AG04449 (cell line): ENCODE data around the gene ANKRD65.
"Not testable (repeated sequence)": the region's sequence is repeated elsewhere in the genome, so short reads cannot be mapped to it uniquely, and the experiment has no call there.

Source experiments
- CTCF ChIA-PET: fragments of 350-600 bp; formaldehyde crosslinking; extraction: SDS; loops from one replicate; lab custom pipeline; 2021; ENCODE audit warnings: antibody characterized with exemption; lab: Yijun Ruan, JAX
- POLR2A ChIA-PET: fragments of 400-600, 350-600 bp; formaldehyde crosslinking; extraction: SDS; loops from one replicate; lab custom pipeline; 2020; ENCODE audit warnings: antibody characterized with exemption, inconsistent platforms; lab: Yijun Ruan, JAX
- DNase-seq: peaks from one replicate; pipeline ENCODE4 v3.0.0-alpha.2; 2010; ENCODE audit warnings: low read depth, low spot score
- H3K4me3 ChIP-seq: 2 replicates; pipeline ENCODE4 v1.5.1; 2011; ENCODE audit warnings: low read depth, mild to moderate bottlenecking, control low read depth, low read length
- TF ChIP-seq, protein P1 (sequence below): IDR thresholded peaks from one replicate; pipeline ENCODE4 v1.5.1; 2011; ENCODE audit warnings: mild to moderate bottlenecking, moderate library complexity, low read length, control low read depth, inconsistent platforms; ENCODE audit not compliant: insufficient read depth; ENCODE audit errors: missing control alignments

Gene ANKRD65

DNA sequence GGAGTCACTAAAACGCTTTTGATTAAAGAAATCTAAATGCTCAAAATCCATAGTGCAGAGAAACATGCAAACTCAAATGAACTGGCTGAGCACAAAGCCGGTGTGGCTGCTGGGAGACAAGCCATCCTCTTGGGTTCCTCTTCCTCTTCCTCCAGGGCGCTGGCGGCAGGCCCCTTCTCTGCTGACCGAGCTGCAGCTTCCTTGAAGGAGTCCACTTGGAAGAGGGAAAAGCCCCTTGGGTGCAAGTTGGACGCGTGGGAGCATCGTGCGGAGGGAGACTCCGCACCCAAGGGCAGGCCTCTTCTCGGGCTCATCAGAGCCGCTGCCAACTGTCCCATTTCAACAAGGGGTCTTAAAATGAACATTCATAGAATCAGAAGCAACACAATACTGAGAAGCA lies 29.9 kb downstream of the ANKRD65 start:
- no peak overlapping the region for H3K4me3 ChIP-seq
- no peak for DNase-seq
- TF ChIP-seq, protein P1, sequence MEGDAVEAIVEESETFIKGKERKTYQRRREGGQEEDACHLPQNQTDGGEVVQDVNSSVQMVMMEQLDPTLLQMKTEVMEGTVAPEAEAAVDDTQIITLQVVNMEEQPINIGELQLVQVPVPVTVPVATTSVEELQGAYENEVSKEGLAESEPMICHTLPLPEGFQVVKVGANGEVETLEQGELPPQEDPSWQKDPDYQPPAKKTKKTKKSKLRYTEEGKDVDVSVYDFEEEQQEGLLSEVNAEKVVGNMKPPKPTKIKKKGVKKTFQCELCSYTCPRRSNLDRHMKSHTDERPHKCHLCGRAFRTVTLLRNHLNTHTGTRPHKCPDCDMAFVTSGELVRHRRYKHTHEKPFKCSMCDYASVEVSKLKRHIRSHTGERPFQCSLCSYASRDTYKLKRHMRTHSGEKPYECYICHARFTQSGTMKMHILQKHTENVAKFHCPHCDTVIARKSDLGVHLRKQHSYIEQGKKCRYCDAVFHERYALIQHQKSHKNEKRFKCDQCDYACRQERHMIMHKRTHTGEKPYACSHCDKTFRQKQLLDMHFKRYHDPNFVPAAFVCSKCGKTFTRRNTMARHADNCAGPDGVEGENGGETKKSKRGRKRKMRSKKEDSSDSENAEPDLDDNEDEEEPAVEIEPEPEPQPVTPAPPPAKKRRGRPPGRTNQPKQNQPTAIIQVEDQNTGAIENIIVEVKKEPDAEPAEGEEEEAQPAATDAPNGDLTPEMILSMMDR = no peak
- POLR2A ChIA-PET = interaction anchor here (0.6 kb wide), 1 partner anchor 16 kb away, joined by 4 read pairs; the partner anchor contains the start of gene AURKAIP1
- CTCF ChIA-PET = interaction anchor here (1.1 to 9.9 kb wide), 3 partner anchors 9 to 269 kb away, joined by 3 to 66 read pairs (median 5); partner anchors contain the start of gene CCNL2

DNA sequence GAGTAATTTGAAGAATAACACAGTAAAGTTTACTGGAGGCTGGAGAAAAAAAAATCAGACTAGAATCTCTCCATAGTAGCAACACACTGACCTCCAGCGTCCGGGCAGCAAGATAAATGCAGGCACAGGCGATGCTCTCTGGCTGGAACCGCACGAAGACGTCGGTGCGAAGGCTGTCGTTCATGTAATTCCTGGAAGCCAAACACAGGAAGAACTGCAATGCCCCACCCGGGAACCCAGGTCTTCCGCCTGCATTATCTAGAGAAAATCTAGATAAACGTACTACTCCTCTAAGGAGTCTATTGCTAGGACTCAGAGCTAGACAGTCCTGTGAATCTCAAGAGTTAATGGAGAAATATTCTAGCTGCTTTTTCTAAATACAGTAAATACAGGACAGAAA lies 30.4 kb downstream of the ANKRD65 start:
- H3K4me3 ChIP-seq = no peak overlapping the region
- TF ChIP-seq, protein P1 = no peak
- ChIA-PET CTCF (interaction anchor here (9.9 kb wide), 1 partner anchor 10 kb away, joined by 66 read pairs; the partner anchor contains the start of gene CCNL2), POLR2A (no interaction called here)
- no peak for DNase-seq

DNA sequence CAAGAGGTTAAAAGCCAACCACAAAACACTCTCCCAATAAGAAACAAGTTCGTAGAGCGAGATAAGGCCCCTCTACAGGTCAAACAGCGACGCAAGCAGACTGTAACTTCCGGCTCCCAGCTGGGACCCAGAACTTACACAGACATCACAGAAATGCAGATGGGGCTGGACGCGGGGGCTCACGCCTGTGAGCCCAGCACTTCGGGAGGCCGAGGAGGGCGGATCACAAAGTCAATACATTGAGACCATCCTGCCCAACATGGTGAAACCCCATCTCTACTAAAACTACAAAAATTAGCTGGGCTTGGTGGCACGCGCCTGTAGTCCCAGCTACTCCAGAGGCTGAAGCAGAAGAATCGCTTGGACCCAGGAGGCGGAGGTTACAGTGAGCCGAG lies 33.0 kb downstream of the ANKRD65 start:
- CTCF ChIA-PET = interaction anchor here (1.0 to 9.9 kb wide), 5 partner anchors 10 to 16 kb away, joined by 3 to 66 read pairs (median 3); partner anchors contain the start of genes AURKAIP1 and CCNL2
- POLR2A ChIA-PET = interaction anchor here (1.1 to 2.1 kb wide), 2 partner anchors 11 to 13 kb away, joined by 3 to 7 read pairs; partner anchors contain the start of genes AURKAIP1 and CCNL2
- TF ChIP-seq, protein P1 = no peak
- DNase-seq = no peak
- no peak overlapping the region for H3K4me3 ChIP-seq

DNA sequence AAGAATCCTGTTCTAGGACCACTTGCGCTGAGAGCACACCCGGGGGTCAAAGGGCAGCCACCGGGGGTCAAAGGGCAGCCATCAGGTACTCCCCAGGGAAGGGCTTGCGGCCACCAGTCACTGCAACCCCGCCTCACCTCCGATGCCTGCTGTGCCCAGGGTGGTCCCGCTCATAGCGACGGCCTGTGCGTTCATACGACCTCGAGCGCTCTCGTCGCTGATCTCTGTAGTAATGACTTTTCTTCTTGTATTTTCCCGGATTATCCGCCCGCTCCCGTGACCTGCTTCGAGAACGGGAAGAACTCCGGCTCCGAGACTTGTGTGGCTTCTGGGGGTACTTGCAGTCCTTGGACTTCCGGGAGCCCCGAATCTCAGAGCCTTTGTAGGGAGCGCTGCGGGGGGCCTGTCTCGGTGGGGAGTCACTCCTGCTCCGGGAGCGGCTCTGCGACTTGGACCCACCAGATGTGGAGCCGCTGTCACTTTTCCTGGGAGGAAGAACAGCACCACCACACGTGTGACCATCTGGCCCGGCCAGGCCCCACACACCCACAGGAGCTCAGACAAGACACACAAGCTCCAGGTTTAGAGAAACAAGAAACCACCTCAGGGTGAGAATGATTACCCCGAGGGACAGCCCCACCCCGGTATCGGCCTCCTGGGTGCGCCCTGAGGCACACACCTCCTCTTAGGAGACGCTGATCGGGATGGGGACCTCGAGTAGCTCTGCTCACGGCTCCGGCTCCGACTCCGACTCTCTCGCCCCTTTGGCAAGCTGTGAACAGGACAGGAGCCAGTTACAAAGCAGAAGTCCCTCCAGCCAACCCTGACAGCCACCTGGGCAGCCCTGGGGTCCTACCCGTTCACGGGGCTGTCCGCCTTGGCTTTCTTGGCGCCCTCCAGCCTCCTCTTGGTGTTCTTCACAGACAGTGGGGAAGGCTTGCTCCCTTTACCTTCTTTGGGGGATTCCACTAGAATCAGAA lies 33.7 kb downstream of the ANKRD65 start:
- H3K4me3 ChIP-seq = no peak overlapping the region
- no peak for DNase-seq
- CTCF ChIA-PET = interaction anchor here (1.0 to 9.9 kb wide), 6 partner anchors 9 to 15 kb away, joined by 3 to 66 read pairs (median 5); partner anchors contain the start of genes AURKAIP1 and CCNL2
- POLR2A ChIA-PET = interaction anchor here (1.1 to 1.8 kb wide), 3 partner anchors 12 kb away, joined by 3 to 6 read pairs (median 5); partner anchors contain the start of genes AURKAIP1 and CCNL2
- TF ChIP-seq, protein P1 = no peak

DNA sequence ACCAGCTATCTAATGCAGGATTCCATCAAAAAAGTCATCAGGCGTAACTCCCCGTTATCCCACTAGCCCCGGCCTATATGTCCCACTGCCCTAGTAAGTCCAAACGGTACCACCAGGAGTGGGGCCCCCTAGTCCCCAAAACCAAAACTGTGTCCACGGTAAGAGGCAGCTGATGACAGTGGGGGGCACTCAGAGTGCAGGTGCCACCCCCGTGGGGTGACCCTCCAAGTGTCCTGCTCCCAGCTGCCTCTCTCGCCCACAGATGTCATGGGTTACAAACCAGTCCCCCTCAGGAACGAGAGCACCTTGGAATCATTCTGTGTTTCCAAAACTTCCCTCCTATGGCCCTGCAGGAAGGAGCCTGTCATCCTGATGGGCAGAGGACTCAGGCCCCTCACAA lies 35.1 kb downstream of the ANKRD65 start:
- ChIA-PET CTCF (interaction anchor here (1.1 to 9.9 kb wide), 3 partner anchors 14 to 42 kb away, joined by 3 to 66 read pairs (median 9); partner anchors contain the start of gene CCNL2), POLR2A (interaction anchor here (0.6 to 1.8 kb wide), 4 partner anchors 10 to 192 kb away, joined by 3 to 8 read pairs (median 6); partner anchors contain the start of genes AURKAIP1 and CCNL2)
- no peak overlapping the region for H3K4me3 ChIP-seq
- no peak for DNase-seq
- TF ChIP-seq, protein P1 = no peak

DNA sequence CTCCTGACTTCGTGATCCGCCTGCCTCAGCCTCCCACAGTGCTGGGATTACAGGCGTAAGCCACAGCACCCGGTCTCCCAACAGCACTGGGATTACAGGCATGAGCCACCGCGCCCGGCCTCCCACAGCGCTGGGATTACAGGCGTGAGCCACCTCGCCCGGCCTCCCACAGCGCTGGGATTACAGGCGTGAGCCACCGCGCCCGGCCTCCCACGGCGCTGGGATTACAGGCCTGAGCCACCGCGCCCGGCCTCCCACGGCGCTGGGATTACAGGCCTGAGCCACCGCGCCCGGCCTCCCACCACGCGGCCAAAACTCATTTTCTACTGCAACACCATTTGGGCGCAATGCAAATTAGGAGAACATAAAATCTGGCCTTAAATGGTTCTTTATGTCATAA lies 35.7 kb downstream of the ANKRD65 start:
- not testable (repeated sequence) for H3K4me3 ChIP-seq, DNase-seq
- ChIA-PET CTCF (interaction anchor here (1.1 to 9.9 kb wide), 2 partner anchors 15 to 42 kb away, joined by 3 to 66 read pairs; partner anchors contain the start of gene CCNL2), POLR2A (interaction anchor here (0.6 to 1.8 kb wide), 2 partner anchors 10 to 193 kb away, joined by 3 to 8 read pairs; partner anchors contain the start of gene AURKAIP1)
